GM12892 (cell line): ENCODE data around the gene FTO.

ENCODE experiments used
- POLR2A ChIP-seq: IDR thresholded peaks from 2 replicates; pipeline ENCODE4 v1.6.1; 2011; ENCODE audit warnings: low read depth, low read length, control low read depth
- POLR2AphosphoS5 ChIP-seq: IDR thresholded peaks from 2 replicates; pipeline ENCODE4 v1.6.1; 2011; ENCODE audit warnings: low read depth, low read length, control low read depth

DNA sequence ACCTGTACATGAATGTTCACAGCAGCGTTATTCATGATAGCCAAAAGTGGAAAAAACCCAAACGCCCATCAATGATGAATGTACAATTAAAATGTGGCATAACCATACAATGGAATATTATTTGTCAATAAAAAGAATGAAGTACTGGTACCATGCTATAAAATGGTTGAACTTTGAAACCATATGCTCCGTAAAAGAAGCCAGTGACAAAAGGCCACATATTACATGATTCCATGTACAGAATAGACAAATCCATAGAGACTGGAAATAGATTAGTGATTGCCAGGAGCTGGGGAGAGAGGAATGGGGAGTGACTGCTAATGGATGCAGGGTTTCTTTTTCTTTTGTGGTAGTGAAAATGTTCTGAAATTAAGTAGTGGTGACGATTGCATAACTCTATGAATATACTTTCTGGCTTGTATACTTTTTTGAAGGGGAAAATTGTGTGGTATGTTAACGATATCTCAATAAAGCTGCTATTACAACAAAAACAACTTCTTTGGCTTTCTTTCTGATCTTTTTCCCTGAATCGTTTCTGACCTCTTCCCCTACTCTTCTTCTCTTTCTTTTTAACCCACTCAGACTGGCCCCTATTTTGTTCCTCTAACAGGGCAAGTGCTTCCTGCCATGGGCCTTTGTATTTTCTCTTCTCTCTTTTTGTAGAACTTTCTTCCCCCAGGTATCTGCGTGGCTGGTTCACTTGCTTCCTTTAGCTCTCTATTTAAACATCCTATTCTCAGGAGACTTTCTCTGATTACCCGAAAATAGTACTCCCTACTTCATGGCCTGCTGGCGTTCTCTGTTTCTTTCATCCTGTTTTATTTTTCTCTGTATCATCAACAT lies 67.9 kb downstream of the FTO start:
- TF ChIP-seq POLR2AphosphoS5 = no peak
- no peak for TF ChIP-seq POLR2A
